WTC11 (cell line): Measurements from ENCODE around the gene CMKLR1. TPM values are rescaled to one million over a fixed set of nuclear protein-coding genes. Genes with fewer than 3 reads are reported as not detected.

Experiments
- ATAC-seq: fragments of 200-7000 bp; cut with Tn5 transposase; 2 replicates; pipeline ENCODE4 v1.10.0; 2021; ENCODE audit warnings: mild to moderate bottlenecking, moderate library complexity
- CTCF ChIA-PET: fragments of 300-600 bp; sonication (Branson Sonifier 250); formaldehyde crosslinking; loops from one replicate; lab custom pipeline; 2021; ENCODE audit warnings: antibody characterized with exemption; lab: Charles Lee
- POLR2A ChIA-PET: fragments of 350-600 bp; sonication (Branson Sonifier 250); formaldehyde crosslinking; loops from one replicate; lab custom pipeline; 2021; ENCODE audit warnings: antibody characterized with exemption; lab: Charles Lee
- DNase-seq: peaks from one replicate; pipeline ENCODE4 v3.0.0; 2021; ENCODE audit warnings: low spot score
- H3K27ac Mint-ChIP-seq: 2 replicates; pipeline ENCODE4 v1.8.0; 2021; ENCODE audit warnings: mixed read lengths
- H3K27me3 Mint-ChIP-seq: 2 replicates; pipeline ENCODE4 v1.8.0; 2021; ENCODE audit warnings: low read depth, mild to moderate bottlenecking, moderate library complexity, mixed read lengths
- H3K36me3 Mint-ChIP-seq: 2 replicates; pipeline ENCODE4 v1.8.0; 2021; ENCODE audit warnings: mixed read lengths
- H3K4me1 Mint-ChIP-seq: 2 replicates; pipeline ENCODE4 v1.8.0; 2022; ENCODE audit warnings: mixed read lengths
- H3K4me3 Mint-ChIP-seq: 2 replicates; pipeline ENCODE4 v1.8.0; 2021; ENCODE audit warnings: mild to moderate bottlenecking, moderate library complexity, mixed read lengths
- H3K9me3 Mint-ChIP-seq: 2 replicates; pipeline ENCODE4 v1.8.0; 2021; ENCODE audit warnings: mixed read lengths
- ATF6 ChIP-seq: sonication (generic); formaldehyde crosslinking; IDR thresholded peaks from 2 replicates; pipeline ENCODE4 v1.8.1; 2023; ENCODE audit warnings: mild to moderate bottlenecking, missing genetic modification reagents
- CTCF ChIP-seq: fragments of 200-600 bp; IDR thresholded peaks from 2 replicates; pipeline ENCODE4 v1.8.0; 2022; ENCODE audit warnings: antibody characterized with exemption
- EMX1 ChIP-seq: fragments of 250-450 bp; sonication (Bioruptor Pico); IDR thresholded peaks from 2 replicates; pipeline ENCODE4 v1.8.0; 2021; ENCODE audit warnings: mild to moderate bottlenecking
- FOXP1 ChIP-seq: sonication (generic); formaldehyde crosslinking; IDR thresholded peaks from 2 replicates; pipeline ENCODE4 v1.8.0; 2022; ENCODE audit warnings: missing genetic modification reagents, mild to moderate bottlenecking, moderate library complexity, borderline replicate concordance
- GRHL2 ChIP-seq: fragments of 250-450 bp; sonication (Bioruptor Pico); IDR thresholded peaks from 2 replicates; pipeline ENCODE4 v1.8.0; 2022; ENCODE audit warnings: mild to moderate bottlenecking, moderate library complexity; ENCODE audit not compliant: insufficient replicate concordance, severe bottlenecking
- JAZF1 ChIP-seq: fragments of 250-450 bp; sonication (Bioruptor Pico); IDR thresholded peaks from 2 replicates; pipeline ENCODE4 v1.9.0; 2021; ENCODE audit warnings: moderate library complexity, mild to moderate bottlenecking, inconsistent platforms
- MXD4 ChIP-seq: fragments of 250-450 bp; sonication (Bioruptor Pico); IDR thresholded peaks from 2 replicates; pipeline ENCODE4 v1.8.0; 2021; ENCODE audit warnings: mild to moderate bottlenecking, moderate library complexity, borderline replicate concordance
- NR2C2 ChIP-seq: sonication (generic); formaldehyde crosslinking; IDR thresholded peaks from 2 replicates; pipeline ENCODE4 v1.8.0; 2022; ENCODE audit warnings: mild to moderate bottlenecking, missing genetic modification reagents
- NR3C1 ChIP-seq: sonication (generic); formaldehyde crosslinking; conservative IDR thresholded peaks from 2 replicates; pipeline ENCODE4 v1.8.1; 2023; ENCODE audit warnings: low read depth, mild to moderate bottlenecking, missing genetic modification reagents
- PRDM15 ChIP-seq: sonication (generic); formaldehyde crosslinking; IDR thresholded peaks from 2 replicates; pipeline ENCODE4 v1.8.0; 2022; ENCODE audit warnings: missing genetic modification reagents
- PREB ChIP-seq: sonication (generic); formaldehyde crosslinking; IDR thresholded peaks from 2 replicates; pipeline ENCODE4 v1.8.1; 2022; ENCODE audit warnings: mild to moderate bottlenecking, missing genetic modification reagents, moderate library complexity, borderline replicate concordance
- RELA ChIP-seq: sonication (generic); formaldehyde crosslinking; IDR thresholded peaks from 2 replicates; pipeline ENCODE4 v1.8.1; 2022; ENCODE audit warnings: missing genetic modification reagents, mild to moderate bottlenecking, borderline replicate concordance
- RORB ChIP-seq: fragments of 250-450 bp; sonication (Bioruptor Pico); IDR thresholded peaks from 2 replicates; pipeline ENCODE4 v1.9.0; 2021; ENCODE audit warnings: mild to moderate bottlenecking
- SP1 ChIP-seq: sonication (generic); formaldehyde crosslinking; conservative IDR thresholded peaks from 2 replicates; pipeline ENCODE4 v1.8.1; 2022; ENCODE audit warnings: missing genetic modification reagents
- TCF7 ChIP-seq: sonication (generic); formaldehyde crosslinking; IDR thresholded peaks from 2 replicates; pipeline ENCODE4 v1.8.0; 2022; ENCODE audit warnings: mild to moderate bottlenecking, low read depth, missing genetic modification reagents, moderate library complexity
- TEAD4 ChIP-seq: sonication (generic); formaldehyde crosslinking; IDR thresholded peaks from 2 replicates; pipeline ENCODE4 v1.8.0; 2022; ENCODE audit warnings: mild to moderate bottlenecking, missing genetic modification reagents
- TP53 ChIP-seq: sonication (generic); formaldehyde crosslinking; IDR thresholded peaks from 2 replicates; pipeline ENCODE4 v1.8.1; 2023; ENCODE audit warnings: mild to moderate bottlenecking, missing genetic modification reagents
- USF1 ChIP-seq: sonication (generic); formaldehyde crosslinking; IDR thresholded peaks from 2 replicates; pipeline ENCODE4 v1.8.0; 2022; ENCODE audit warnings: mild to moderate bottlenecking, missing genetic modification reagents
- ZNF138 ChIP-seq: sonication (generic); formaldehyde crosslinking; conservative IDR thresholded peaks from 2 replicates; pipeline ENCODE4 v1.8.1; 2022; ENCODE audit warnings: mild to moderate bottlenecking, moderate library complexity, missing genetic modification reagents
- ZNF219 ChIP-seq: sonication (generic); formaldehyde crosslinking; IDR thresholded peaks from 2 replicates; pipeline ENCODE4 v1.8.0; 2023; ENCODE audit warnings: missing genetic modification reagents, mild to moderate bottlenecking, borderline replicate concordance
- ZNF512 ChIP-seq: sonication (generic); formaldehyde crosslinking; IDR thresholded peaks from 2 replicates; pipeline ENCODE4 v1.8.1; 2022; ENCODE audit warnings: missing genetic modification reagents, borderline replicate concordance
- ZNF671 ChIP-seq: fragments of 250-450 bp; sonication (Bioruptor Pico); IDR thresholded peaks from 2 replicates; pipeline ENCODE4 v1.8.0; 2021; ENCODE audit warnings: mild to moderate bottlenecking
- total RNA-seq: library from RNA; stranded (reverse); gene quantifications from 3 replicates; pipeline ENCODE4 v1.2.3, GENCODE V29; 2021

Gene CMKLR1
- total RNA-seq, 1 experiment from 2014 or later, result 1.6 TPM

GRCh38 chr12:108327621-108328344 is 11.3 kb downstream of the CMKLR1 start:
- no peak for TF ChIP-seq USF1 (CRISPR knock-in tag)
- no peak for TF ChIP-seq CTCF
- TF ChIP-seq FOXP1 (CRISPR knock-in tag), result no peak
- TF ChIP-seq TCF7 (CRISPR knock-in tag), result no peak
- no peak for TF ChIP-seq JAZF1
- TF ChIP-seq SP1, result no peak
- no peak for TF ChIP-seq TP53 (CRISPR knock-in tag)
- no peak for TF ChIP-seq NR2C2 (CRISPR knock-in tag)
- TF ChIP-seq RORB (CRISPR knock-in tag), result no peak
- no peak for TF ChIP-seq PRDM15 (CRISPR knock-in tag)
- no peak for TF ChIP-seq ATF6 (CRISPR knock-in tag)
- TF ChIP-seq NR3C1 (CRISPR knock-in tag), result no peak
- TF ChIP-seq ZNF138 (CRISPR knock-in tag), result no peak
- no peak for TF ChIP-seq ZNF219 (CRISPR knock-in tag)
- no peak for TF ChIP-seq EMX1
- DNase-seq (no peak), ATAC-seq (no peak)
- no peaks in the 10 kb centered on the region; the same call in 1 of the 2 replicates for H3K4me1 Mint-ChIP-seq
- no peaks in the 10 kb centered on the region for H3K36me3 Mint-ChIP-seq
- peaks cover 3% of the 10 kb centered on the region; the same call in 1 of the 2 replicates for H3K27me3 Mint-ChIP-seq
- POLR2A ChIA-PET, result no interaction called here
- no peak overlapping the region for H3K4me3 Mint-ChIP-seq
- CTCF ChIA-PET, result interaction anchor here (0.8 kb wide), 1 partner anchor 11 kb away, joined by 3 read pairs; the partner anchor contains the start of gene CMKLR1
- 0 out of 2 replicates have a peak overlapping the region, but pooled peaks have one; percentile 63 for H3K27ac Mint-ChIP-seq
- H3K9me3 Mint-ChIP-seq, result peaks cover 8% of the 10 kb centered on the region

- ChIA-PET CTCF (no interaction called here), POLR2A (no interaction called here)
- no peak for DNase-seq
- H3K27me3 Mint-ChIP-seq, result peaks cover 3% of the 10 kb centered on the region; the same call in 1 of the 2 replicates
- H3K27ac Mint-ChIP-seq, result no peak overlapping the region
- H3K4me3 Mint-ChIP-seq, result no peak overlapping the region
- peaks cover 8% of the 10 kb centered on the region for H3K4me1 Mint-ChIP-seq
- H3K36me3 Mint-ChIP-seq, result no peaks in the 10 kb centered on the region
- peaks cover 8% of the 10 kb centered on the region for H3K9me3 Mint-ChIP-seq
- no peak for ATAC-seq
- TF ChIP-seq TEAD4 (CRISPR knock-in tag), result no peak
- no peak for TF ChIP-seq MXD4 (CRISPR knock-in tag)
- no peak for TF ChIP-seq RELA (CRISPR knock-in tag)
- TF ChIP-seq PREB (CRISPR knock-in tag), result no peak
- no peak for TF ChIP-seq ZNF512 (CRISPR knock-in tag)
- TF ChIP-seq ZNF671 (CRISPR knock-in tag), result no peak
- no peak for TF ChIP-seq GRHL2 (CRISPR knock-in tag)
- TF ChIP-seq TP53 (CRISPR knock-in tag), result no peak
Observed at GRCh38 chr12:108326254-108326750, 12.8 kb downstream of the CMKLR1 start.
